Prostate gland (tissue), 2 donors: ENCODE results near the gene HYOU1.

Experiments used
- CTCF ChIP-seq, 4 experiments: fragments of 200-600 bp in 2 of 4; fragments of 450-650 bp in 2 of 4; sonication (generic) in 2 of 4; IDR thresholded peaks; 1 replicate in 3 of 4; 2 replicates in 1 of 4; pipeline ENCODE4 v1.5.1; 2016 to 2019; ENCODE audit warnings: antibody characterized with exemption in 4 of 4, mild to moderate bottlenecking in 2 of 4, moderate library complexity in 2 of 4
- POLR2A ChIP-seq: fragments of 450-650 bp; IDR thresholded peaks from one replicate; pipeline ENCODE4 v1.6.1; 2016; ENCODE audit warnings: antibody characterized with exemption, mild to moderate bottlenecking
- POLR2AphosphoS5 ChIP-seq: sonication (generic); formaldehyde crosslinking; IDR thresholded peaks from one replicate; pipeline ENCODE4 v1.6.1; 2017; ENCODE audit warnings: antibody characterized with exemption

- TF ChIP-seq POLR2AphosphoS5, result no peak
- no peak for TF ChIP-seq CTCF (IDR thresholded peaks at IDR 0.05)
- no peak for TF ChIP-seq POLR2A
Observed at GRCh38 chr11:119049081-119049480, 7.9 kb downstream of the HYOU1 start.
